ENCODE results near the gene NCKAP5. TPM values are rescaled to one million over a fixed set of nuclear protein-coding genes. Genes with fewer than 3 reads are reported as not detected.

The NCKAP5 gene
- total and polyA plus RNA-seq, 2 experiments from 2014 or later: 0.21 to 0.31 TPM

GRCh38 chr2:133163111-133163510 is 405.2 kb downstream of the NCKAP5 start:
- Histone ChIP-seq H3K27ac (no peak overlapping the region), H3K4me1 (ENCODE audit: low read depth) (no peaks in the 10 kb centered on the region), H3K4me3 (no peak overlapping the region), H3K36me3 (no peaks in the 10 kb centered on the region), H3K27me3 (no peaks in the 10 kb centered on the region), H3K9me3 (ENCODE audit: low read depth) (no peaks in the 10 kb centered on the region)
- no peak for TF ChIP-seq CTCF (IDR thresholded peaks at IDR 0.05; ENCODE audit: low read depth, low read length)
- no peak for DNase-seq (ENCODE audit: low read depth in 1 of 2, low spot score in 1 of 2)

- TF ChIP-seq CTCF (IDR thresholded peaks at IDR 0.05; ENCODE audit: low read depth, low read length): no peak
- no peak overlapping the region for H3K4me3 ChIP-seq
- DNase-seq (ENCODE audit: low read depth in 1 of 2, low spot score in 1 of 2): no peak
- H3K36me3 ChIP-seq: no peaks in the 10 kb centered on the region
- H3K9me3 ChIP-seq (ENCODE audit: low read depth): no peaks in the 10 kb centered on the region
- H3K27ac ChIP-seq: no peak overlapping the region
- H3K4me1 ChIP-seq (ENCODE audit: low read depth): no peaks in the 10 kb centered on the region
- no peaks in the 10 kb centered on the region for H3K27me3 ChIP-seq
These were observed 409.8 kb downstream of the NCKAP5 start for GRCh38 chr2:133158442-133158841.

- Histone ChIP-seq H3K27ac (no peak overlapping the region), H3K4me3 (no peak overlapping the region), H3K9me3 (ENCODE audit: low read depth) (no peaks in the 10 kb centered on the region), H3K36me3 (no peaks in the 10 kb centered on the region), H3K27me3 (no peaks in the 10 kb centered on the region), H3K4me1 (ENCODE audit: low read depth) (no peaks in the 10 kb centered on the region)
- no peak for TF ChIP-seq CTCF (IDR thresholded peaks at IDR 0.05; ENCODE audit: low read depth, low read length)
- no peak for DNase-seq (ENCODE audit: low read depth in 1 of 2, low spot score in 1 of 2)
These were observed 410.2 kb downstream of the NCKAP5 start for GRCh38 chr2:133158024-133158423.

GRCh38 chr2:133157141-133157540 is 411.1 kb downstream of the NCKAP5 start:
- Histone ChIP-seq H3K27me3 (no peaks in the 10 kb centered on the region), H3K27ac (no peak overlapping the region), H3K4me3 (no peak overlapping the region), H3K36me3 (no peaks in the 10 kb centered on the region), H3K4me1 (ENCODE audit: low read depth) (no peaks in the 10 kb centered on the region), H3K9me3 (ENCODE audit: low read depth) (no peaks in the 10 kb centered on the region)
- no peak for DNase-seq (ENCODE audit: low read depth in 1 of 2, low spot score in 1 of 2)
- TF ChIP-seq CTCF (IDR thresholded peaks at IDR 0.05; ENCODE audit: low read depth, low read length): no peak

- H3K4me1 ChIP-seq (ENCODE audit: low read depth): no peaks in the 10 kb centered on the region
- no peak for TF ChIP-seq CTCF (IDR thresholded peaks at IDR 0.05; ENCODE audit: low read depth, low read length)
- no peak for DNase-seq (ENCODE audit: low read depth in 1 of 2, low spot score in 1 of 2)
- H3K36me3 ChIP-seq: no peaks in the 10 kb centered on the region
- H3K4me3 ChIP-seq: no peak overlapping the region
- no peaks in the 10 kb centered on the region for H3K9me3 ChIP-seq (ENCODE audit: low read depth)
- no peak overlapping the region for H3K27ac ChIP-seq
- H3K27me3 ChIP-seq: no peaks in the 10 kb centered on the region
These were observed 415.5 kb downstream of the NCKAP5 start for GRCh38 chr2:133152801-133153200.

- H3K4me1 ChIP-seq (ENCODE audit: low read depth): no peaks in the 10 kb centered on the region
- no peaks in the 10 kb centered on the region for H3K27me3 ChIP-seq
- TF ChIP-seq CTCF (IDR thresholded peaks at IDR 0.05; ENCODE audit: low read depth, low read length): no peak
These were observed 420.1 kb downstream of the NCKAP5 start for GRCh38 chr2:133148187-133148586.

More at GRCh38 chr2:133148187-133148586, 420.1 kb downstream of the NCKAP5 start:
- Histone ChIP-seq H3K36me3 (no peaks in the 10 kb centered on the region), H3K9me3 (ENCODE audit: low read depth) (no peaks in the 10 kb centered on the region), H3K4me3 (no peak overlapping the region), H3K27ac (no peak overlapping the region)
- DNase-seq (ENCODE audit: low read depth in 1 of 2, low spot score in 1 of 2): no peak

Data from cardiac muscle cell (in vitro differentiated cells and primary cell).